K562 (cell line): Measurements from ENCODE around the gene PGF. TPM values are rescaled to one million over a fixed set of nuclear protein-coding genes. Genes with fewer than 3 reads are reported as not detected.

ENCODE experiments used
- ATAC-seq: fragments of 200-7000 bp; cut with Tn5 transposase; 3 replicates; pipeline ENCODE4 v1.9.1; 2020; ENCODE audit warnings: moderate library complexity
- BruUV-seq: library from RNA; stranded (reverse); fragments of 400-500 nt; replicated peaks from 2 replicates; lab custom pipeline; 2021; lab: Mats Ljungman, UMichigan
- CTCF ChIA-PET: fragments of 300-600 bp; formaldehyde crosslinking; extraction: SDS; loops from one replicate; lab custom pipeline; 2021; ENCODE audit warnings: low intra/inter-chr PET ratio; lab: Yijun Ruan, JAX
- POLR2A ChIA-PET: fragments of 300-600, 350-650 bp; sonication (Branson Sonifier 250); formaldehyde crosslinking; extraction: SDS; loops from one replicate; lab custom pipeline; 2021; ENCODE audit warnings: antibody characterized with exemption, inconsistent platforms; lab: Yijun Ruan, JAX
- DNase-seq, 4 experiments: peaks; one replicate each; pipeline versions ENCODE4 v3.0.0 to v3.0.0-alpha.2; 2011 to 2018; ENCODE audit warnings: low spot score in 3 of 4, mixed read lengths in 3 of 4; ENCODE audit errors: extremely low read depth in 1 of 4
- FAIRE-seq: peaks from 2 replicates; lab custom pipeline; 2011; peaks lifted over from hg19 to GRCh38; lab: Jason Lieb, UNC
- H2AFZ ChIP-seq: 2 replicates; pipeline ENCODE4 v1.6.0; 2011; ENCODE audit warnings: low read depth, low read length, control low read depth, inconsistent platforms
- H3K27ac ChIP-seq: fragments of 200-600 bp; 3 replicates; pipeline ENCODE4 v1.8.0; 2011; ENCODE audit warnings: low read depth, mild to moderate bottlenecking, control low read depth, inconsistent platforms, low read length, moderate library complexity, mixed read lengths; ENCODE audit errors: extremely low read depth
- H3K27me3 ChIP-seq, 2 experiments: fragments of 300-600 bp in 1 of 2; 2 replicates in 1 of 2; 3 replicates in 1 of 2; pipeline versions ENCODE4 v1.6.0 to v1.8.0; 2011; ENCODE audit warnings: inconsistent platforms in 2 of 2, low read length in 2 of 2, mild to moderate bottlenecking in 1 of 2, mixed read lengths in 1 of 2, moderate library complexity in 1 of 2; ENCODE audit not compliant: control insufficient read depth in 2 of 2, insufficient read depth in 2 of 2
- H3K36me3 ChIP-seq: fragments of 300-600 bp; 3 replicates; pipeline ENCODE4 v1.8.0; 2011; ENCODE audit warnings: mild to moderate bottlenecking, low read length, inconsistent platforms; ENCODE audit not compliant: control insufficient read depth, insufficient read depth
- H3K4me1 ChIP-seq, 2 experiments: fragments of 200-600 bp in 1 of 2; replicated peaks in 1 of 2; 2 replicates in 1 of 2; 3 replicates in 1 of 2; pipeline versions ENCODE4 v1.5.1 to v1.8.0; 2011; ENCODE audit warnings: inconsistent platforms in 2 of 2, low read length in 2 of 2, mild to moderate bottlenecking in 1 of 2, mixed read lengths in 1 of 2, moderate library complexity in 1 of 2; ENCODE audit not compliant: control insufficient read depth in 2 of 2, insufficient read depth in 2 of 2
- H3K4me2 ChIP-seq: 2 replicates; pipeline ENCODE4 v1.6.1; 2011; ENCODE audit warnings: low read length, control low read depth, inconsistent platforms, mixed read lengths; ENCODE audit not compliant: insufficient read depth
- H3K4me3 ChIP-seq: fragments of 200-600 bp; sonication (generic), shearing (Covaris generic); 2 replicates; pipeline ENCODE4 v1.5.1; 2016; ENCODE audit warnings: control low read depth, inconsistent platforms
- H3K79me2 ChIP-seq: fragments of 200-600 bp; 3 replicates; pipeline ENCODE4 v1.8.0; 2011; ENCODE audit warnings: low read length, inconsistent platforms; ENCODE audit not compliant: control insufficient read depth, insufficient read depth
- H3K9ac ChIP-seq, 2 experiments: 2 replicates each; pipeline versions ENCODE4 v1.6.0 to v1.6.1; 2011; ENCODE audit warnings: low read depth in 2 of 2, low read length in 2 of 2, control low read depth in 1 of 2, inconsistent platforms in 1 of 2, mild to moderate bottlenecking in 1 of 2, mixed read lengths in 1 of 2; ENCODE audit not compliant: insufficient read depth in 1 of 2
- H3K9me1 ChIP-seq: one replicate; pipeline ENCODE4 v1.6.0; 2011; ENCODE audit warnings: inconsistent platforms, mild to moderate bottlenecking, low read length, moderate library complexity; ENCODE audit not compliant: control insufficient read depth, insufficient read depth
- H3K9me3 ChIP-seq: replicated peaks from 2 replicates; pipeline ENCODE4 v1.5.1; 2011; ENCODE audit warnings: low read depth, low read length, inconsistent platforms; ENCODE audit not compliant: control insufficient read depth, insufficient read depth
- H4K20me1 ChIP-seq: replicated peaks from 2 replicates; pipeline ENCODE4 v1.6.1; 2011; ENCODE audit warnings: low read length, inconsistent platforms, mixed read lengths; ENCODE audit not compliant: control insufficient read depth, insufficient read depth
- CHD2 ChIP-seq: IDR thresholded peaks from 2 replicates; pipeline ENCODE4 v1.6.1; 2011; ENCODE audit warnings: low read depth, low read length
- ELF2 ChIP-seq: fragments of 250-450 bp; sonication (Bioruptor Pico); IDR thresholded peaks from 2 replicates; pipeline ENCODE4 v1.5.0; 2021; ENCODE audit warnings: mild to moderate bottlenecking
- EZH2 ChIP-seq: IDR thresholded peaks from 2 replicates; pipeline ENCODE4 v1.6.1; 2012; ENCODE audit warnings: low read depth, mild to moderate bottlenecking, inconsistent platforms, low read length, borderline replicate concordance
- MAFK ChIP-seq: IDR thresholded peaks from 2 replicates; pipeline ENCODE4 v1.6.1; 2011; ENCODE audit warnings: low read length, improper control_type of control experiment
- MAX ChIP-seq: sonication (generic); formaldehyde crosslinking; IDR thresholded peaks from 2 replicates; pipeline ENCODE4 v1.9.0; 2022; ENCODE audit warnings: mild to moderate bottlenecking, missing genetic modification reagents
- MECOM ChIP-seq: fragments of 250-450 bp; sonication (Bioruptor Pico); IDR thresholded peaks from 2 replicates; pipeline ENCODE4 v1.8.0; 2022; ENCODE audit warnings: inconsistent platforms
- MLX ChIP-seq, 2 experiments: fragments of 450-650 bp in 1 of 2; sonication (generic) in 1 of 2; formaldehyde crosslinking; conservative IDR thresholded peaks; 2 replicates each; pipeline versions ENCODE4 v1.4.0 to v1.8.1; 2020 to 2022; ENCODE audit warnings: mild to moderate bottlenecking in 1 of 2, missing genetic modification reagents in 1 of 2
- MTA2 ChIP-seq: fragments of 450-650 bp; IDR thresholded peaks from 2 replicates; pipeline ENCODE4 v1.6.1; 2016; ENCODE audit warnings: low read depth
- NFIC ChIP-seq: fragments of 450-650 bp; IDR thresholded peaks from 2 replicates; pipeline ENCODE4 v1.6.1; 2017; ENCODE audit warnings: mild to moderate bottlenecking, inconsistent platforms
- PHF8 ChIP-seq: fragments of 200-600 bp; sonication (generic); IDR thresholded peaks from 2 replicates; pipeline ENCODE4 v1.6.1; 2012; ENCODE audit warnings: mixed run types, mild to moderate bottlenecking, inconsistent platforms, low read length, moderate library complexity, borderline replicate concordance
- SAP30 ChIP-seq: fragments of 200-600 bp; sonication (generic); IDR thresholded peaks from 2 replicates; pipeline ENCODE4 v1.6.1; 2012; ENCODE audit warnings: borderline replicate concordance, low read depth, mild to moderate bottlenecking, moderate library complexity, low read length, control low read depth, inconsistent platforms; ENCODE audit not compliant: insufficient read depth, poor library complexity, severe bottlenecking
- YY1 ChIP-seq, 3 experiments: IDR thresholded peaks; 2 replicates each; pipeline ENCODE4 v1.6.1; 2011; ENCODE audit warnings: low read length in 2 of 3, mild to moderate bottlenecking in 2 of 3, moderate library complexity in 2 of 3, borderline replicate concordance in 1 of 3, control low read depth in 1 of 3, low read depth in 1 of 3; ENCODE audit not compliant: insufficient read depth in 3 of 3, insufficient replicate concordance in 2 of 3, control insufficient read depth in 1 of 3, insufficient read length in 1 of 3; ENCODE audit errors: extremely low read depth in 1 of 3
- ZFX ChIP-seq: sonication (generic); formaldehyde crosslinking; IDR thresholded peaks from 2 replicates; pipeline ENCODE4 v1.8.0; 2022; ENCODE audit warnings: mild to moderate bottlenecking, missing genetic modification reagents, moderate library complexity
- WGBS: fragments of 100-300 bp; shearing (Covaris generic); methylation state at CpG from one replicate; pipeline ENCODE4 v1.1.6; 2016; ENCODE audit warnings: low coverage, mixed read lengths; ENCODE audit not compliant: insufficient coverage; ENCODE audit errors: missing lambda C conversion rate; 5-methylcytosine and 5-hydroxymethylcytosine counted together
- in situ Hi-C: fragments of 300-500 bp; cut with MboI; formaldehyde crosslinking; loops from 4 replicates; pipeline ENCODE4 v1.15.0; 2018; ENCODE audit warnings: inconsistent platforms, mixed read lengths
- intact Hi-C: fragments of 100-400 bp; cut with micrococcal nuclease; formaldehyde crosslinking; loops from 2 replicates; pipeline ENCODE4 v1.14.2; 2022
- polyA plus RNA-seq, 8 experiments: library from polyadenylated mRNA; depleted of rRNA in 4 of 8; stranded (reverse) in 5 of 8; unstranded in 3 of 8; fragments of >200 nt; fragmentation: Nextera tagmentation in 2 of 8; fragmentation: Illumina TruSeq in 1 of 8; extraction: Ambion mirVana in 2 of 8; extraction: Trizol in 1 of 8; gene quantifications; 2 replicates each; pipeline versions ENCODE4 v1.2.1 to v1.2.3, GENCODE V29; 2011 to 2014; ENCODE audit warnings: inconsistent platforms in 1 of 8, missing spikeins in 1 of 8
- total RNA-seq, 7 experiments: library from RNA; depleted of rRNA in 6 of 7; stranded (reverse); fragments of >200 nt in 6 of 7; fragmentation: Illumina TruSeq in 2 of 7; extraction: Trizol in 2 of 7; gene quantifications; 2 replicates each; pipeline versions ENCODE4 v1.2.1 to v1.2.3, GENCODE V29; 2011 to 2021; ENCODE audit warnings: low replicate concordance in 1 of 7

PGF gene
- total and polyA plus RNA-seq, 9 of the 15 experiments (the other 6 are each of a cell fraction or from before 2014, with no cell fraction given): 0.04 to 0.44 (median 0.18) TPM

- TF ChIP-seq MAFK (no peak), PHF8 (peak; percentile 20; the same call in 1 of the 2 replicates), ZFX (CRISPR knock-in tag) (peak; percentile 34; the same call in 1 of the 2 replicates), CHD2 (peak; percentile 49; the same call in 1 of the 2 replicates), NFIC (peak; percentile 21; the same call in 1 of the 2 replicates)
Observed at GRCh38 chr14:74955229-74956026, at the start of gene PGF (continued).

- H3K4me1 ChIP-seq: peaks cover 5 to 8% of the 10 kb centered on the region in 2 experiments; a peak in 2 of 5 replicates
- H3K79me2 ChIP-seq: peaks cover 21% of the 10 kb centered on the region
- TSS peak; percentile 70 for BruUV-seq
- no peaks in the 10 kb centered on the region; the same call in 1 of the 2 replicates for H3K9me3 ChIP-seq
- H3K9ac ChIP-seq: peak overlapping the region; percentile 75 to 96
- DNase-seq: peak in 2 of 4 experiments; percentile 9 to 15
- POLR2A ChIA-PET: interaction anchor here (0.9 to 1.7 kb wide), 4 partner anchors 11 to 66 kb away, joined by 3 to 6 read pairs (median 4); partner anchors contain the start of gene ZC2HC1C
- in situ Hi-C loops: no loop called here
- no peaks in the 10 kb centered on the region for H3K9me1 ChIP-seq
- intact Hi-C loops: loop anchor here (5.0 kb wide), 1 partner anchor 56 kb away; no protein-coding TSS in a partner anchor
- no peaks in the 10 kb centered on the region for H4K20me1 ChIP-seq
- H3K4me3 ChIP-seq: peak overlapping the region; percentile 85
- peaks cover 43% of the 10 kb centered on the region for H3K36me3 ChIP-seq
- H3K4me2 ChIP-seq: peak overlapping the region; percentile 95
- CTCF ChIA-PET: no interaction called here
- 0% methylated on average over 16 of the region's 18 CpGs for WGBS
- peak; percentile 10 for ATAC-seq
- peak overlapping the region; percentile 69 for H3K27ac ChIP-seq
- peak overlapping the region; percentile 94 for H2AFZ ChIP-seq
- no peaks in the 10 kb centered on the region for H3K27me3 ChIP-seq
- FAIRE-seq: no peak
- TF ChIP-seq ELF2 (no peak), MTA2 (no peak), MAX (0 out of 2 replicates have a peak, but pooled peaks have one; percentile 9), MLX (CRISPR knock-in tag; conservative IDR thresholded peaks at IDR 0.05) (no peak), EZH2 (no peak), MECOM (CRISPR knock-in tag) (no peak), YY1 (IDR thresholded peaks at IDR 0.05; ENCODE audit: borderline replicate concordance in 1 of 3, control insufficient read depth in 1 of 3, extremely low read depth in 1 of 3, insufficient read depth in 3 of 3, insufficient read length in 1 of 3, insufficient replicate concordance in 2 of 3, low read depth in 1 of 3, low read length in 2 of 3) (peak in 1 of 3 experiments; percentile 12), SAP30 (peak; percentile 32)
Observed at GRCh38 chr14:75003250-75004027, 48.0 kb upstream of the PGF start.
